Liver (tissue), 9 donors: Measurements from ENCODE around the gene ALK. TPM values are rescaled to one million over a fixed set of nuclear protein-coding genes. Genes with fewer than 3 reads are reported as not detected.

Source experiments
- DNase-seq: peaks from one replicate; pipeline ENCODE4 v3.0.0-alpha.2; 2017; ENCODE audit warnings: low spot score
- H3K27ac ChIP-seq, 2 donors: one replicate each; pipeline ENCODE4 v1.7.0; 2013; ENCODE audit warnings: inconsistent platforms in 2 of 2, low read length in 2 of 2, control low read depth in 1 of 2, low read depth in 1 of 2, mild to moderate bottlenecking in 1 of 2
- H3K27me3 ChIP-seq, 4 donors: one replicate each; pipeline versions ENCODE4 v1.6.1 to v1.7.0; 2013; ENCODE audit warnings: low read length in 3 of 4, inconsistent platforms in 1 of 4, mild to moderate bottlenecking in 1 of 4, moderate library complexity in 1 of 4; ENCODE audit not compliant: control insufficient read depth in 4 of 4, insufficient read depth in 4 of 4
- H3K36me3 ChIP-seq, 4 donors: one replicate each; pipeline versions ENCODE4 v1.6.1 to v1.7.0; 2013; ENCODE audit warnings: low read length in 3 of 4, mild to moderate bottlenecking in 3 of 4, low read depth in 1 of 4, moderate library complexity in 1 of 4; ENCODE audit not compliant: control insufficient read depth in 4 of 4, insufficient read depth in 3 of 4
- H3K4me1 ChIP-seq, 4 donors: one replicate each; pipeline versions ENCODE4 v1.6.1 to v1.7.0; 2013; ENCODE audit warnings: low read length in 3 of 4, mild to moderate bottlenecking in 3 of 4, moderate library complexity in 1 of 4; ENCODE audit not compliant: control insufficient read depth in 4 of 4, insufficient read depth in 4 of 4
- H3K4me3 ChIP-seq, 3 donors: one replicate each; pipeline versions ENCODE4 v1.6.1 to v1.7.0; 2013; ENCODE audit warnings: low read length in 3 of 3, control low read depth in 1 of 3, low read depth in 1 of 3, mild to moderate bottlenecking in 1 of 3
- H3K9ac ChIP-seq, 2 donors: one replicate each; pipeline ENCODE4 v1.7.0; 2013; ENCODE audit warnings: low read length in 2 of 2, mild to moderate bottlenecking in 2 of 2, moderate library complexity in 2 of 2, control low read depth in 1 of 2, low read depth in 1 of 2
- H3K9me3 ChIP-seq, 4 donors: one replicate each; pipeline versions ENCODE4 v1.6.1 to v1.7.0; 2013; ENCODE audit warnings: low read length in 3 of 4; ENCODE audit not compliant: control insufficient read depth in 4 of 4
- EGR1 ChIP-seq, 2 donors: IDR thresholded peaks; 2 replicates each; pipeline ENCODE4 v1.6.1; 2016 to 2018; ENCODE audit warnings: antibody characterized with exemption in 2 of 2, low read depth in 2 of 2
- FOXA1 ChIP-seq: IDR thresholded peaks from 2 replicates; pipeline ENCODE4 v1.6.1; 2016; ENCODE audit warnings: antibody characterized with exemption
- FOXA2 ChIP-seq: IDR thresholded peaks from 2 replicates; pipeline ENCODE4 v1.6.1; 2016; ENCODE audit warnings: antibody characterized with exemption
- GABPA ChIP-seq, 2 donors: IDR thresholded peaks in 1 of 2; conservative IDR thresholded peaks in 1 of 2; 2 replicates each; pipeline ENCODE4 v1.6.1; 2016; ENCODE audit warnings: antibody characterized with exemption in 2 of 2, mild to moderate bottlenecking in 1 of 2, moderate library complexity in 1 of 2
- HNF4A ChIP-seq, 2 donors: conservative IDR thresholded peaks; 2 replicates each; pipeline ENCODE4 v1.6.1; 2016; ENCODE audit warnings: antibody characterized with exemption in 2 of 2, mild to moderate bottlenecking in 2 of 2
- HNF4G ChIP-seq: IDR thresholded peaks from 2 replicates; pipeline ENCODE4 v1.6.1; 2016; ENCODE audit warnings: antibody characterized with exemption
- JUND ChIP-seq, 2 donors: IDR thresholded peaks; 2 replicates each; pipeline ENCODE4 v1.6.1; 2016; ENCODE audit warnings: antibody characterized with exemption in 2 of 2
- NR2F2 ChIP-seq: IDR thresholded peaks from 2 replicates; pipeline ENCODE4 v1.6.1; 2016; ENCODE audit warnings: antibody characterized with exemption
- RAD21 ChIP-seq, 2 donors: IDR thresholded peaks; 2 replicates each; pipeline ENCODE4 v1.6.1; 2016; ENCODE audit warnings: antibody characterized with exemption in 2 of 2, mild to moderate bottlenecking in 2 of 2
- RXRA ChIP-seq, 2 donors: IDR thresholded peaks; 2 replicates each; pipeline ENCODE4 v1.6.1; 2017 to 2018; ENCODE audit warnings: antibody characterized with exemption in 2 of 2, mild to moderate bottlenecking in 1 of 2
- SP1 ChIP-seq: IDR thresholded peaks from 2 replicates; pipeline ENCODE4 v1.6.1; 2018; ENCODE audit warnings: antibody characterized with exemption, mild to moderate bottlenecking
- TAF1 ChIP-seq: conservative IDR thresholded peaks from 2 replicates; pipeline ENCODE4 v1.6.1; 2016; ENCODE audit warnings: antibody characterized with exemption, mild to moderate bottlenecking
- YY1 ChIP-seq: IDR thresholded peaks from 2 replicates; pipeline ENCODE4 v1.6.1; 2016; ENCODE audit warnings: antibody characterized with exemption, mild to moderate bottlenecking
- WGBS: extraction: QIAGEN DNeasy Blood & Tissue Kit; methylation state at CpG from one replicate; pipeline ENCODE4 v1.1.7; 2013; 5-methylcytosine and 5-hydroxymethylcytosine counted together
- polyA plus RNA-seq, 2 donors: library from polyadenylated mRNA; stranded (reverse) in 1 of 2; unstranded in 1 of 2; fragments of 200-250 nt in 1 of 2; fragments of >200 nt in 1 of 2; fragmentation: Nextera tagmentation in 1 of 2; extraction: Ambion mirVana in 1 of 2; gene quantifications; one replicate each; pipeline versions ENCODE4 v1.2.1 to v1.2.3, GENCODE V29; 2013 to 2015
- total RNA-seq, 2 donors: library from RNA; depleted of rRNA; stranded (reverse); fragments of >200 nt; gene quantifications; one replicate each; pipeline ENCODE4 v1.2.3, GENCODE V29; 2014
- TF ChIP-seq, protein P1 (sequence below): IDR thresholded peaks from 2 replicates; pipeline ENCODE4 v1.6.1; 2016; ENCODE audit warnings: antibody characterized with exemption
- TF ChIP-seq, protein P2 (sequence below): fragments of 150-350 bp; IDR thresholded peaks from 2 replicates; pipeline ENCODE4 v1.5.1; 2017; ENCODE audit warnings: improper control_type of control experiment, low read depth, low read length; ENCODE audit not compliant: missing input control
- TF ChIP-seq, protein P3 (sequence below): IDR thresholded peaks from 2 replicates; pipeline ENCODE4 v1.6.1; 2016; ENCODE audit warnings: antibody characterized with exemption
- TF ChIP-seq, protein P4 (sequence below): IDR thresholded peaks from 2 replicates; pipeline ENCODE4 v1.6.1; 2016; ENCODE audit warnings: antibody characterized with exemption
- TF ChIP-seq, protein P5 (sequence below): IDR thresholded peaks from 2 replicates; pipeline ENCODE4 v1.6.1; 2016; ENCODE audit warnings: antibody characterized with exemption, mild to moderate bottlenecking
- donor health status: healthy.
- donor health status: healthy.
- donor health status: healthy.
- donor health status: healthy.
- donor health status: healthy.

ALK gene
- total and polyA plus RNA-seq, 4 donors, result under 0.01 TPM; not detected in 3

DNA sequence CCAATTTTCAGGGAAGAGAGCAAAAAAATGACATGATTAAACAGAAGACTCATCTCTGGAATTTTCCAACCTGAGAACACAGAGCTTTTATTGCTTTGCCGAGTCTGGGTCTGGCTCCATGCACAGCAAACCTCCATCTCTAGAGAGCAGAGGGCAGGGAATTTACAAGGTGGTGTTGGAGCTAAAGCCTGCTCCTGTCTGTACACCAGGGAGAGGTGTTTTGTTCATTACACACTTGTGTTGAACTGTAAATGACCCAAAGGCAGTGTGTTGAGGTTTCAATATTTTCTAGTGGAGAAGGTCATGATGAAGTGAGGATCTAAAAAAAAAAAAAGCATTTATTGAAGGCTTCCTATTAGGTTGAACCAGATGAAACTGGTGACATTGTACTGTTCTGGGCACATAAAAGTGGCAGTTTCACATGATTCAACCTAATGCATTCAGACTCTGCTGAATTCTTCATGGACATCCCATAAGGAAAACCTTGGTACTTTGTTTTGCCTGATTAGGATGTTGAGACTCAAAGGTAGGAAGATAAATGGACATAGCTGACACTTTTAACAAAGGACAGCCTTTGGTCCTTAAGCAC lies 567.9 kb downstream of the ALK start (continued):
- TF ChIP-seq, protein P1, sequence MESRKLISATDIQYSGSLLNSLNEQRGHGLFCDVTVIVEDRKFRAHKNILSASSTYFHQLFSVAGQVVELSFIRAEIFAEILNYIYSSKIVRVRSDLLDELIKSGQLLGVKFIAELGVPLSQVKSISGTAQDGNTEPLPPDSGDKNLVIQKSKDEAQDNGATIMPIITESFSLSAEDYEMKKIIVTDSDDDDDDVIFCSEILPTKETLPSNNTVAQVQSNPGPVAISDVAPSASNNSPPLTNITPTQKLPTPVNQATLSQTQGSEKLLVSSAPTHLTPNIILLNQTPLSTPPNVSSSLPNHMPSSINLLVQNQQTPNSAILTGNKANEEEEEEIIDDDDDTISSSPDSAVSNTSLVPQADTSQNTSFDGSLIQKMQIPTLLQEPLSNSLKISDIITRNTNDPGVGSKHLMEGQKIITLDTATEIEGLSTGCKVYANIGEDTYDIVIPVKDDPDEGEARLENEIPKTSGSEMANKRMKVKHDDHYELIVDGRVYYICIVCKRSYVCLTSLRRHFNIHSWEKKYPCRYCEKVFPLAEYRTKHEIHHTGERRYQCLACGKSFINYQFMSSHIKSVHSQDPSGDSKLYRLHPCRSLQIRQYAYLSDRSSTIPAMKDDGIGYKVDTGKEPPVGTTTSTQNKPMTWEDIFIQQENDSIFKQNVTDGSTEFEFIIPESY, result no peak

DNA sequence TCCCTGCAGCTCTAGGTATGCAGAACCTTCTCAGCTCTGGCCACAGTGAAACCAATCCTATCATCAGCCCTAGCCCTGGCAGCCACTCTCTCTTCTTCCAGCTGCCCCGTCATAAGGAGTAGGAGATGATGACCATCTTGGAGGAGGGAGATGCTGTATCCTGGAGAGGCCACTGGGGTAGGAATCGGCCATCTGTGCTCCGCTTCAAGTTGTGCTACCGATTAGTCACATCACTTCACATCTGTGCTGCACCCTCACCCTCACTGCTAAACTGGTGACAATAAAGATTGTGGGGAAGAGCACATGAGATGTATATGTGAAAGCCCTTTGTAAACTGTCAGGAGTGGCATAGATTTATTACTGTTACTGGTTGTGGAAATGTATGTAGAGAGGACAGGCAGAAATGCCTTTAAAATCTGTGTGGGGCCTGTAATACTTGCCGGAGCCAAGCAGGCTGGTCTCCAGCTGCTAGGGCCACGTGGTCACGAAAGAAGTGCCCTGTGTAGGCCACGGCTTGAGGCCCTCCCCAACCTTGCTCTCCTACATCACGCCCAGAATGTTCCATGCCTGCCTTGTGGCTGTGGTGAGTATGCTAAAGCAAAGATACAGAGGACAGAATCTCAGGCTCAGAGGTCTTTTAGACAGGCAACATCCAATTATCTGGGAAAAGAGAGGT lies 569.3 kb downstream of the ALK start:
- H3K4me1 ChIP-seq, result no peaks in the 10 kb centered on the region
- no peaks in the 10 kb centered on the region for H3K36me3 ChIP-seq
- no peaks in the 10 kb centered on the region for H3K9me3 ChIP-seq
- H3K27ac ChIP-seq, result no peak overlapping the region
- no peak for DNase-seq
- no peak overlapping the region for H3K9ac ChIP-seq
- WGBS, result 85% methylated on average over 9 of the region's 9 CpGs
- peaks cover 0 to 3% (median 0%) of the 10 kb centered on the region in 4 donors for H3K27me3 ChIP-seq
- TF ChIP-seq NR2F2 (no peak), TAF1 (no peak), JUND (IDR thresholded peaks at IDR 0.05) (no peak), YY1 (no peak), GABPA (IDR thresholded peaks at IDR 0.05 in 1 of 2, conservative IDR thresholded peaks at IDR 0.05 in 1 of 2) (no peak), HNF4G (no peak), SP1 (no peak), RXRA (IDR thresholded peaks at IDR 0.05) (no peak), EGR1 (IDR thresholded peaks at IDR 0.05; ENCODE audit: low read depth in 2 of 2) (no peak), FOXA1 (no peak), HNF4A (conservative IDR thresholded peaks at IDR 0.05) (no peak), FOXA2 (no peak), RAD21 (IDR thresholded peaks at IDR 0.05) (no peak)
- TF ChIP-seq, protein P2, sequence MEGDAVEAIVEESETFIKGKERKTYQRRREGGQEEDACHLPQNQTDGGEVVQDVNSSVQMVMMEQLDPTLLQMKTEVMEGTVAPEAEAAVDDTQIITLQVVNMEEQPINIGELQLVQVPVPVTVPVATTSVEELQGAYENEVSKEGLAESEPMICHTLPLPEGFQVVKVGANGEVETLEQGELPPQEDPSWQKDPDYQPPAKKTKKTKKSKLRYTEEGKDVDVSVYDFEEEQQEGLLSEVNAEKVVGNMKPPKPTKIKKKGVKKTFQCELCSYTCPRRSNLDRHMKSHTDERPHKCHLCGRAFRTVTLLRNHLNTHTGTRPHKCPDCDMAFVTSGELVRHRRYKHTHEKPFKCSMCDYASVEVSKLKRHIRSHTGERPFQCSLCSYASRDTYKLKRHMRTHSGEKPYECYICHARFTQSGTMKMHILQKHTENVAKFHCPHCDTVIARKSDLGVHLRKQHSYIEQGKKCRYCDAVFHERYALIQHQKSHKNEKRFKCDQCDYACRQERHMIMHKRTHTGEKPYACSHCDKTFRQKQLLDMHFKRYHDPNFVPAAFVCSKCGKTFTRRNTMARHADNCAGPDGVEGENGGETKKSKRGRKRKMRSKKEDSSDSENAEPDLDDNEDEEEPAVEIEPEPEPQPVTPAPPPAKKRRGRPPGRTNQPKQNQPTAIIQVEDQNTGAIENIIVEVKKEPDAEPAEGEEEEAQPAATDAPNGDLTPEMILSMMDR, result no peak
- TF ChIP-seq, protein P3, sequence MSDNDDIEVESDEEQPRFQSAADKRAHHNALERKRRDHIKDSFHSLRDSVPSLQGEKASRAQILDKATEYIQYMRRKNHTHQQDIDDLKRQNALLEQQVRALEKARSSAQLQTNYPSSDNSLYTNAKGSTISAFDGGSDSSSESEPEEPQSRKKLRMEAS, result no peak
- TF ChIP-seq, protein P4, sequence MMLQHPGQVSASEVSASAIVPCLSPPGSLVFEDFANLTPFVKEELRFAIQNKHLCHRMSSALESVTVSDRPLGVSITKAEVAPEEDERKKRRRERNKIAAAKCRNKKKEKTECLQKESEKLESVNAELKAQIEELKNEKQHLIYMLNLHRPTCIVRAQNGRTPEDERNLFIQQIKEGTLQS, result no peak
- TF ChIP-seq, protein P5, sequence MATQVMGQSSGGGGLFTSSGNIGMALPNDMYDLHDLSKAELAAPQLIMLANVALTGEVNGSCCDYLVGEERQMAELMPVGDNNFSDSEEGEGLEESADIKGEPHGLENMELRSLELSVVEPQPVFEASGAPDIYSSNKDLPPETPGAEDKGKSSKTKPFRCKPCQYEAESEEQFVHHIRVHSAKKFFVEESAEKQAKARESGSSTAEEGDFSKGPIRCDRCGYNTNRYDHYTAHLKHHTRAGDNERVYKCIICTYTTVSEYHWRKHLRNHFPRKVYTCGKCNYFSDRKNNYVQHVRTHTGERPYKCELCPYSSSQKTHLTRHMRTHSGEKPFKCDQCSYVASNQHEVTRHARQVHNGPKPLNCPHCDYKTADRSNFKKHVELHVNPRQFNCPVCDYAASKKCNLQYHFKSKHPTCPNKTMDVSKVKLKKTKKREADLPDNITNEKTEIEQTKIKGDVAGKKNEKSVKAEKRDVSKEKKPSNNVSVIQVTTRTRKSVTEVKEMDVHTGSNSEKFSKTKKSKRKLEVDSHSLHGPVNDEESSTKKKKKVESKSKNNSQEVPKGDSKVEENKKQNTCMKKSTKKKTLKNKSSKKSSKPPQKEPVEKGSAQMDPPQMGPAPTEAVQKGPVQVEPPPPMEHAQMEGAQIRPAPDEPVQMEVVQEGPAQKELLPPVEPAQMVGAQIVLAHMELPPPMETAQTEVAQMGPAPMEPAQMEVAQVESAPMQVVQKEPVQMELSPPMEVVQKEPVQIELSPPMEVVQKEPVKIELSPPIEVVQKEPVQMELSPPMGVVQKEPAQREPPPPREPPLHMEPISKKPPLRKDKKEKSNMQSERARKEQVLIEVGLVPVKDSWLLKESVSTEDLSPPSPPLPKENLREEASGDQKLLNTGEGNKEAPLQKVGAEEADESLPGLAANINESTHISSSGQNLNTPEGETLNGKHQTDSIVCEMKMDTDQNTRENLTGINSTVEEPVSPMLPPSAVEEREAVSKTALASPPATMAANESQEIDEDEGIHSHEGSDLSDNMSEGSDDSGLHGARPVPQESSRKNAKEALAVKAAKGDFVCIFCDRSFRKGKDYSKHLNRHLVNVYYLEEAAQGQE, result no peak
- TF ChIP-seq, protein P1, result no peak
- no peak overlapping the region for H3K4me3 ChIP-seq
